GM12878 (cell line): ENCODE measurements around the gene UNC119B. TPM values are rescaled to one million over a fixed set of nuclear protein-coding genes. Genes with fewer than 3 reads are reported as not detected.
A peak's percentile ranks its signal among the peaks of the same experiment; 100 is the strongest.

Experiments used
- CBX3 ChIP-seq: fragments of 200-600 bp; sonication (generic); IDR thresholded peaks from 2 replicates; pipeline ENCODE4 v1.6.1; 2016; ENCODE audit warnings: low read depth, borderline replicate concordance
- CEBPB ChIP-seq, 2 experiments: fragments of 150-350 bp in 1 of 2; IDR thresholded peaks; 2 replicates each; pipeline ENCODE4 v1.6.1; 2012 to 2014; ENCODE audit warnings: low read depth in 2 of 2, low read length in 2 of 2, borderline replicate concordance in 1 of 2, inconsistent platforms in 1 of 2
- CTCF ChIP-seq, 3 experiments: IDR thresholded peaks in 2 of 3; conservative IDR thresholded peaks in 1 of 3; 2 replicates each; pipeline ENCODE4 v1.5.1; 2011; ENCODE audit warnings: low read depth in 3 of 3, low read length in 3 of 3, mild to moderate bottlenecking in 3 of 3, control low read depth in 2 of 3, moderate library complexity in 2 of 3, inconsistent platforms in 1 of 3, mixed read lengths in 1 of 3; ENCODE audit not compliant: control insufficient read depth in 2 of 3, insufficient read depth in 1 of 3; ENCODE audit errors: extremely low read depth in 1 of 3
- E2F4 ChIP-seq: IDR thresholded peaks from 2 replicates; pipeline ENCODE4 v1.6.1; 2012; ENCODE audit warnings: low read depth, low read length, improper control_type of control experiment
- EED ChIP-seq: sonication (generic); IDR thresholded peaks from 2 replicates; pipeline ENCODE4 v1.6.1; 2016; ENCODE audit warnings: antibody characterized with exemption, low read depth
- EP300 ChIP-seq, 2 experiments: fragments of 150-350 bp in 1 of 2; IDR thresholded peaks; 2 replicates each; pipeline ENCODE4 v1.6.1; 2011 to 2012; ENCODE audit warnings: low read depth in 2 of 2, low read length in 2 of 2, borderline replicate concordance in 1 of 2, improper control_type of control experiment in 1 of 2, inconsistent platforms in 1 of 2; ENCODE audit not compliant: control insufficient read depth in 1 of 2
- GABPA ChIP-seq: IDR thresholded peaks from 2 replicates; pipeline ENCODE4 v1.6.1; 2014; ENCODE audit warnings: antibody characterized with exemption, low read depth, mild to moderate bottlenecking, inconsistent platforms
- HDGF ChIP-seq: fragments of 450-650 bp; IDR thresholded peaks from 2 replicates; pipeline ENCODE4 v1.6.1; 2016; ENCODE audit warnings: antibody characterized with exemption
- RUNX3 ChIP-seq: IDR thresholded peaks from 2 replicates; pipeline ENCODE4 v1.6.1; 2012; ENCODE audit warnings: low read length, inconsistent platforms
- SREBF2 ChIP-seq: IDR thresholded peaks from 2 replicates; pipeline ENCODE4 v1.6.1; 2012; ENCODE audit warnings: mild to moderate bottlenecking, low read length
- ZNF217 ChIP-seq: fragments of 450-650 bp; IDR thresholded peaks from 2 replicates; pipeline ENCODE4 v1.6.1; 2017; ENCODE audit warnings: antibody characterized with exemption, mild to moderate bottlenecking
- polyA plus RNA-seq, 11 experiments: library from polyadenylated mRNA; depleted of rRNA in 4 of 11; unstranded in 6 of 11; stranded (reverse) in 5 of 11; fragments of >200 nt; fragmentation: Nextera tagmentation in 4 of 11; fragmentation: Illumina TruSeq in 1 of 11; extraction: Ambion mirVana in 4 of 11; extraction: Trizol in 1 of 11; gene quantifications; 1 replicate in 1 of 11; 2 replicates in 10 of 11; pipeline versions ENCODE4 v1.2.1 to v1.2.3, GENCODE V29; 2011 to 2016; ENCODE audit warnings: inconsistent platforms in 2 of 11, missing spikeins in 2 of 11, low read depth in 1 of 11
- total RNA-seq, 4 experiments: library from RNA; depleted of rRNA in 3 of 4; stranded (reverse); fragments of >200 nt in 3 of 4; fragmentation: Illumina TruSeq in 1 of 4; extraction: Trizol in 1 of 4; gene quantifications; 2 replicates each; pipeline versions ENCODE4 v1.2.1 to v1.2.3, GENCODE V29; 2013 to 2021
- TF ChIP-seq, protein P1 (sequence below): fragments of 150-350 bp; IDR thresholded peaks from 2 replicates; pipeline ENCODE4 v1.6.1; 2016; ENCODE audit warnings: low read depth, low read length

Gene UNC119B
- total and polyA plus RNA-seq, 10 of the 15 experiments (the other 5 are each of a cell fraction or from before 2014, with no cell fraction given): 4.3 to 31.5 (median 10.5) TPM

DNA sequence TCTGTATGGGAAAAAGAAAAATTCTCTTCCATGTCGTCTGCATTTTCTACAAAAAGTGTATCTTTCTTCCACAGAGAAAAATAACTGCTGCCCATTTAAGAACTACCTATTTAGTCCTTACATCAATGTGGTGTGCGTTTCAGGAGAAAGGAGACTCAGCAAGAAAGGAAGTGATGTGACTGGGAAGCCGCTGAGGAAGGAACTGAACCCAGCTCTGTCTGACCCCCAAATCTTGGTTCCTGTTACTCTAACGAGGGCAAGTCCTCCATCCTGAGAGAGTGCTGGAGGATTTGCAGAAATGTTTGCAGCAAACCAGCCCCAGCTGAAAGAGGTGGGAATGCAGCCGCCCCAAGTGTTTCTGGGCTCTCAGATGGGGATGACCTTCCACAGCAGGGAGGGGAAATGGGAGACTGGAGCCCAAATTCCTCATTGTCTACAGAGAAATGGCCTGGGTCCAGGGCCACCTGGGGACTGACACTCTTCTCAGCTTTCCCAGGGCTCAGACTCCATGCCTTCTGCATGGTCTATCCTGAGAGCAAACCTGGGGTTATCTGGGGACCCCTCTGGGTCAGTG, 30.0 kb upstream of the UNC119B start (continued):
- TF ChIP-seq EP300 (IDR thresholded peaks at IDR 0.05; ENCODE audit: borderline replicate concordance in 1 of 2, control insufficient read depth in 1 of 2, low read depth in 2 of 2, low read length in 2 of 2) (peak in 1 of 2 experiments; percentile 15; a peak in 1 of 4 replicates), SREBF2 (no peak), E2F4 (no peak), EED (peak; percentile 47; the same call in 1 of the 2 replicates), CBX3 (no peak), ZNF217 (no peak), CEBPB (IDR thresholded peaks at IDR 0.05; ENCODE audit: borderline replicate concordance in 1 of 2, low read depth in 2 of 2, low read length in 2 of 2) (no peak), HDGF (no peak), RUNX3 (peak; percentile 22; the same call in 1 of the 2 replicates), CTCF (IDR thresholded peaks at IDR 0.05 in 2 of 3, conservative IDR thresholded peaks at IDR 0.05 in 1 of 3; ENCODE audit: control insufficient read depth in 2 of 3, extremely low read depth in 1 of 3, insufficient read depth in 1 of 3, low read depth in 3 of 3, low read length in 3 of 3) (no peak), GABPA (0 out of 2 replicates have a peak, but pooled peaks have one; percentile 32)
- TF ChIP-seq, protein P1, sequence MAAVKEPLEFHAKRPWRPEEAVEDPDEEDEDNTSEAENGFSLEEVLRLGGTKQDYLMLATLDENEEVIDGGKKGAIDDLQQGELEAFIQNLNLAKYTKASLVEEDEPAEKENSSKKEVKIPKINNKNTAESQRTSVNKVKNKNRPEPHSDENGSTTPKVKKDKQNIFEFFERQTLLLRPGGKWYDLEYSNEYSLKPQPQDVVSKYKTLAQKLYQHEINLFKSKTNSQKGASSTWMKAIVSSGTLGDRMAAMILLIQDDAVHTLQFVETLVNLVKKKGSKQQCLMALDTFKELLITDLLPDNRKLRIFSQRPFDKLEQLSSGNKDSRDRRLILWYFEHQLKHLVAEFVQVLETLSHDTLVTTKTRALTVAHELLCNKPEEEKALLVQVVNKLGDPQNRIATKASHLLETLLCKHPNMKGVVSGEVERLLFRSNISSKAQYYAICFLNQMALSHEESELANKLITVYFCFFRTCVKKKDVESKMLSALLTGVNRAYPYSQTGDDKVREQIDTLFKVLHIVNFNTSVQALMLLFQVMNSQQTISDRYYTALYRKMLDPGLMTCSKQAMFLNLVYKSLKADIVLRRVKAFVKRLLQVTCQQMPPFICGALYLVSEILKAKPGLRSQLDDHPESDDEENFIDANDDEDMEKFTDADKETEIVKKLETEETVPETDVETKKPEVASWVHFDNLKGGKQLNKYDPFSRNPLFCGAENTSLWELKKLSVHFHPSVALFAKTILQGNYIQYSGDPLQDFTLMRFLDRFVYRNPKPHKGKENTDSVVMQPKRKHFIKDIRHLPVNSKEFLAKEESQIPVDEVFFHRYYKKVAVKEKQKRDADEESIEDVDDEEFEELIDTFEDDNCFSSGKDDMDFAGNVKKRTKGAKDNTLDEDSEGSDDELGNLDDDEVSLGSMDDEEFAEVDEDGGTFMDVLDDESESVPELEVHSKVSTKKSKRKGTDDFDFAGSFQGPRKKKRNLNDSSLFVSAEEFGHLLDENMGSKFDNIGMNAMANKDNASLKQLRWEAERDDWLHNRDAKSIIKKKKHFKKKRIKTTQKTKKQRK: no peak
- TF ChIP-seq, all 136 proteins: peak for 10
